Skeletal muscle cell (primary cell): ENCODE measurements around the gene PEA15.
A peak's percentile ranks its signal among the peaks of the same experiment; 100 is the strongest.

Experiments
- DNase-seq: peaks from one replicate; pipeline ENCODE4 v3.0.0-alpha.2; 2010; ENCODE audit warnings: low read depth
- H3K4me3 ChIP-seq: 2 replicates; pipeline ENCODE4 v1.5.1; 2011; ENCODE audit warnings: low read depth, mild to moderate bottlenecking, control low read depth, low read length, moderate library complexity

The PEA15 gene

GRCh38 chr1:160207118-160207650 lies 2.0 kb downstream of the PEA15 start:
- peak overlapping the region; percentile 95 for H3K4me3 ChIP-seq

GRCh38 chr1:160207771-160208556 lies 2.8 kb downstream of the PEA15 start:
- no peak for DNase-seq
- no peak overlapping the region for H3K4me3 ChIP-seq

More at GRCh38 chr1:160207118-160207650, 2.0 kb downstream of the PEA15 start:
- no peak for DNase-seq

GRCh38 chr1:160208557-160209320 lies 3.6 kb downstream of the PEA15 start:
- DNase-seq, result no peak
- no peak overlapping the region for H3K4me3 ChIP-seq

- H3K4me3 ChIP-seq, result no peak overlapping the region
- no peak for DNase-seq
These were observed 4.3 kb downstream of the PEA15 start for GRCh38 chr1:160209321-160210046.

GRCh38 chr1:160210561-160210960 lies 5.4 kb downstream of the PEA15 start:
- H3K4me3 ChIP-seq, result no peak overlapping the region
- DNase-seq, result no peak

- no peak for DNase-seq
These were observed 6.0 kb downstream of the PEA15 start for GRCh38 chr1:160211046-160211790.

GRCh38 chr1:160214481-160215140 lies 9.4 kb downstream of the PEA15 start:
- no peak for DNase-seq
- H3K4me3 ChIP-seq, result no peak overlapping the region

More at GRCh38 chr1:160211046-160211790, 6.0 kb downstream of the PEA15 start:
- no peak overlapping the region for H3K4me3 ChIP-seq

- no peak for DNase-seq
- H3K4me3 ChIP-seq, result no peak overlapping the region
These were observed 11.1 kb downstream of the PEA15 start for GRCh38 chr1:160216301-160216700.

GRCh38 chr1:160217481-160218051 lies 12.4 kb downstream of the PEA15 start:
- DNase-seq, result no peak
- H3K4me3 ChIP-seq, result no peak overlapping the region

- no peak overlapping the region for H3K4me3 ChIP-seq
- DNase-seq, result peak; percentile 43
These were observed 14.1 kb downstream of the PEA15 start for GRCh38 chr1:160219062-160219929.

GRCh38 chr1:160220301-160220700 lies 15.1 kb downstream of the PEA15 start:
- no peak overlapping the region for H3K4me3 ChIP-seq
- DNase-seq, result no peak

- H3K4me3 ChIP-seq, result no peak overlapping the region
These were observed 15.9 kb downstream of the PEA15 start for GRCh38 chr1:160221089-160221488.

GRCh38 chr1:160222546-160222945 lies 17.4 kb downstream of the PEA15 start:
- no peak overlapping the region for H3K4me3 ChIP-seq
- DNase-seq, result no peak

More at GRCh38 chr1:160221089-160221488, 15.9 kb downstream of the PEA15 start:
- no peak for DNase-seq

GRCh38 chr1:160224606-160225005 lies 19.4 kb downstream of the PEA15 start:
- DNase-seq, result no peak
- no peak overlapping the region for H3K4me3 ChIP-seq

GRCh38 chr1:160225345-160225744 lies 20.2 kb downstream of the PEA15 start:
- no peak overlapping the region for H3K4me3 ChIP-seq
- DNase-seq, result no peak

GRCh38 chr1:160226623-160227022 lies 21.4 kb downstream of the PEA15 start:
- DNase-seq, result no peak
- no peak overlapping the region for H3K4me3 ChIP-seq

GRCh38 chr1:160227034-160227433 lies 21.9 kb downstream of the PEA15 start:
- no peak overlapping the region for H3K4me3 ChIP-seq
- DNase-seq, result no peak
